ENCODE measurements around the gene C1QTNF2.
"Not testable (repeated sequence)": the region's sequence is repeated elsewhere in the genome, so short reads cannot be mapped to it uniquely, and the experiment has no call there.

- not testable (repeated sequence) for TF ChIP-seq YY1 (IDR thresholded peaks at IDR 0.05; ENCODE audit: insufficient read depth, insufficient read length); ZNF274 (IDR thresholded peaks at IDR 0.05; ENCODE audit: low read depth, low read length); SUZ12 (IDR thresholded peaks at IDR 0.05; ENCODE audit: extremely low read depth, insufficient read depth, insufficient read length)
These were observed 35.7 kb downstream of the C1QTNF2 start for GRCh38 chr5:160334716-160335115.
